ENCODE measurements around the gene ASS1. TPM values are rescaled to one million over a fixed set of nuclear protein-coding genes. Genes with fewer than 3 reads are reported as not detected.

Gene ASS1
- total and polyA plus RNA-seq, 10 donors: 15.4 to 37.4 (median 26.6) TPM

- DNase-seq: no peak
- Histone ChIP-seq H3K4me3 (no peak overlapping the region), H3K9me3 (no peaks in the 10 kb centered on the region), H3K27ac (no peak overlapping the region), H3K27me3 (replicated peaks in 1 of 7) (peaks cover 0 to 86% (median 17%) of the 10 kb centered on the region in 7 donors), H3K36me3 (peaks cover 0 to 19% (median 0%) of the 10 kb centered on the region in 6 donors), H3K4me1 (no peaks in the 10 kb centered on the region)
- TF ChIP-seq, protein P1, sequence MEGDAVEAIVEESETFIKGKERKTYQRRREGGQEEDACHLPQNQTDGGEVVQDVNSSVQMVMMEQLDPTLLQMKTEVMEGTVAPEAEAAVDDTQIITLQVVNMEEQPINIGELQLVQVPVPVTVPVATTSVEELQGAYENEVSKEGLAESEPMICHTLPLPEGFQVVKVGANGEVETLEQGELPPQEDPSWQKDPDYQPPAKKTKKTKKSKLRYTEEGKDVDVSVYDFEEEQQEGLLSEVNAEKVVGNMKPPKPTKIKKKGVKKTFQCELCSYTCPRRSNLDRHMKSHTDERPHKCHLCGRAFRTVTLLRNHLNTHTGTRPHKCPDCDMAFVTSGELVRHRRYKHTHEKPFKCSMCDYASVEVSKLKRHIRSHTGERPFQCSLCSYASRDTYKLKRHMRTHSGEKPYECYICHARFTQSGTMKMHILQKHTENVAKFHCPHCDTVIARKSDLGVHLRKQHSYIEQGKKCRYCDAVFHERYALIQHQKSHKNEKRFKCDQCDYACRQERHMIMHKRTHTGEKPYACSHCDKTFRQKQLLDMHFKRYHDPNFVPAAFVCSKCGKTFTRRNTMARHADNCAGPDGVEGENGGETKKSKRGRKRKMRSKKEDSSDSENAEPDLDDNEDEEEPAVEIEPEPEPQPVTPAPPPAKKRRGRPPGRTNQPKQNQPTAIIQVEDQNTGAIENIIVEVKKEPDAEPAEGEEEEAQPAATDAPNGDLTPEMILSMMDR (IDR thresholded peaks at IDR 0.05 in 8 of 11, conservative IDR thresholded peaks at IDR 0.05 in 3 of 11): no peak
- no peak for TF ChIP-seq POLR2AphosphoS5 (IDR thresholded peaks at IDR 0.05)
- no peak for TF ChIP-seq POLR2A (IDR thresholded peaks at IDR 0.05)
- WGBS, 5 donors: 35 to 50% (median 40%) methylated on average over 20 of the region's 20 CpGs
- intact Hi-C loops (cut with DNase I; ENCODE audit: low total_unique reads): no loop called here
Measured at GRCh38 chr9:130471411-130472183, 26.8 kb downstream of the ASS1 start.

- Histone ChIP-seq H3K27me3 (replicated peaks in 1 of 7) (peaks cover 0 to 79% (median 17%) of the 10 kb centered on the region in 7 donors), H3K4me3 (no peak overlapping the region), H3K4me1 (no peaks in the 10 kb centered on the region), H3K27ac (no peak overlapping the region), H3K9me3 (no peaks in the 10 kb centered on the region), H3K36me3 (peaks cover 0 to 23% (median 0%) of the 10 kb centered on the region in 6 donors)
- WGBS, 5 donors: 70 to 81% (median 74%) methylated on average over 16 to 19 of the region's 19 CpGs
- intact Hi-C loops (cut with DNase I; ENCODE audit: low total_unique reads): no loop called here
- no peak for DNase-seq
- TF ChIP-seq POLR2AphosphoS5 (IDR thresholded peaks at IDR 0.05): no peak
Measured at GRCh38 chr9:130472184-130472705, 27.5 kb downstream of the ASS1 start.

DNA sequence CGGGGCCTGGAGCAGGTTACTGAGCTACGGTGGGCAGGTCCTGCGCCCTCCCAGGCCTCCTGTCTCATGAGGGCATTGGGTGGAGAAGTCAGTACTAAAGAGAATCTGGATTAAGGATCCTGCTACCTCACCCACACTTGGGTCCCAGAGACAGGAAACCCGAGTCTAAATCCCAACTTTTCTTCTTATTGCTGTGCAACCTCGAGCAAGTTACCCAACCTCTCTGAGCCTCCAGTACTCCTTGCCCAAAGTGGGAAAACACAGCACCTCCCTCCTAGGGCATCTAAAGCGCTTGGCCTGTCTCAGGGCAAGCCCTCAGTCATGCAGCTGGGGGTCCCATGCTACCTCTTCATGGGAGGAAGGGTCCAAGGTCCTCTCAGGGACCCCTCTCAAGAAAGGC lies 28.2 kb downstream of the ASS1 start:
- Histone ChIP-seq H3K4me1 (no peaks in the 10 kb centered on the region), H3K27me3 (replicated peaks in 1 of 7) (peaks cover 0 to 72% (median 17%) of the 10 kb centered on the region in 7 donors), H3K4me3 (no peak overlapping the region), H3K36me3 (peaks cover 0 to 29% (median 0%) of the 10 kb centered on the region in 6 donors), H3K27ac (no peak overlapping the region), H3K9me3 (no peaks in the 10 kb centered on the region)
- intact Hi-C loops (cut with DNase I; ENCODE audit: low total_unique reads): no loop called here
- 81 to 93% (median 90%) methylated on average over 6 of the region's 6 CpGs for WGBS, 5 donors
- no peak for DNase-seq
- TF ChIP-seq, protein P1 (IDR thresholded peaks at IDR 0.05 in 8 of 11, conservative IDR thresholded peaks at IDR 0.05 in 3 of 11): no peak
- no peak for TF ChIP-seq POLR2A (IDR thresholded peaks at IDR 0.05)
- no peak for TF ChIP-seq POLR2AphosphoS5 (IDR thresholded peaks at IDR 0.05)

- H3K27me3 ChIP-seq (replicated peaks in 1 of 7): peaks cover 0 to 66% (median 17%) of the 10 kb centered on the region in 7 donors
- whole genome bisulfite sequencing, 5 donors: 52 to 67% (median 60%) methylated on average over 13 of the region's 13 CpGs
Measured at GRCh38 chr9:130473566-130473965, 28.8 kb downstream of the ASS1 start.

More at GRCh38 chr9:130473566-130473965, 28.8 kb downstream of the ASS1 start:
- intact Hi-C loops (cut with DNase I; ENCODE audit: low total_unique reads): no loop called here
- Histone ChIP-seq H3K27ac (no peak overlapping the region), H3K4me1 (no peaks in the 10 kb centered on the region), H3K9me3 (no peaks in the 10 kb centered on the region), H3K36me3 (peaks cover 0 to 29% (median 0%) of the 10 kb centered on the region in 6 donors), H3K4me3 (no peak overlapping the region)
- no peak for DNase-seq
- no peak for TF ChIP-seq POLR2AphosphoS5 (IDR thresholded peaks at IDR 0.05)
- no peak for TF ChIP-seq POLR2A (IDR thresholded peaks at IDR 0.05)
- TF ChIP-seq, protein P1 (IDR thresholded peaks at IDR 0.05 in 8 of 11, conservative IDR thresholded peaks at IDR 0.05 in 3 of 11): no peak

Measured in spleen (tissue), 11 donors.